OCI-LY3 (cell line): ENCODE data around the gene GFOD1.

Experiments used
- EZH2phosphoT487 ChIP-seq: fragments of 200-600 bp; shearing (Covaris generic); IDR thresholded peaks from 2 replicates; pipeline ENCODE4 v1.6.1; 2018; ENCODE audit warnings: antibody characterized with exemption, mixed run types, low read depth
- TF ChIP-seq, protein P1 (sequence below): fragments of 200-600, 300-600 bp; sonication (generic); IDR thresholded peaks from 2 replicates; pipeline ENCODE4 v1.5.1; 2014; ENCODE audit warnings: antibody characterized with exemption, low read length, low read depth

DNA sequence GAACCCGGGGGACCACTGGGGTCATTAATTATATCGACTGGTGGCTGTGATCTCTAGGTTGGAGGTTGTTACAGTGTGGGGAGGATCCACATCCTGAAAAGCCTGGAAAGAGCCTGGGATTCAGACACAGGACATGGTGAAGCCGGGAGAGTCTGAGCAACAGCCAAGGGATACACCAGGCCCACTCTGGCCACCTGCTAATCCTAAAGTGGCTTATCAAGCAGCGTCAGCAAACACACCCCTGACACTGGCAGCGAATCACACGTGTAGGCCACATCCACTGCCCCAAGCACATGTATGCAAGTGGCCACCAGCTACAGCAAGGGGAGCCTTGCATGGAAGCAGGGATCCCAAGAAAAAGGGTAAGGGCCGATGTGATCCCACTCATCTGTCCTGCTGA lies 41.0 kb downstream of the GFOD1 start:
- TF ChIP-seq, protein P1, sequence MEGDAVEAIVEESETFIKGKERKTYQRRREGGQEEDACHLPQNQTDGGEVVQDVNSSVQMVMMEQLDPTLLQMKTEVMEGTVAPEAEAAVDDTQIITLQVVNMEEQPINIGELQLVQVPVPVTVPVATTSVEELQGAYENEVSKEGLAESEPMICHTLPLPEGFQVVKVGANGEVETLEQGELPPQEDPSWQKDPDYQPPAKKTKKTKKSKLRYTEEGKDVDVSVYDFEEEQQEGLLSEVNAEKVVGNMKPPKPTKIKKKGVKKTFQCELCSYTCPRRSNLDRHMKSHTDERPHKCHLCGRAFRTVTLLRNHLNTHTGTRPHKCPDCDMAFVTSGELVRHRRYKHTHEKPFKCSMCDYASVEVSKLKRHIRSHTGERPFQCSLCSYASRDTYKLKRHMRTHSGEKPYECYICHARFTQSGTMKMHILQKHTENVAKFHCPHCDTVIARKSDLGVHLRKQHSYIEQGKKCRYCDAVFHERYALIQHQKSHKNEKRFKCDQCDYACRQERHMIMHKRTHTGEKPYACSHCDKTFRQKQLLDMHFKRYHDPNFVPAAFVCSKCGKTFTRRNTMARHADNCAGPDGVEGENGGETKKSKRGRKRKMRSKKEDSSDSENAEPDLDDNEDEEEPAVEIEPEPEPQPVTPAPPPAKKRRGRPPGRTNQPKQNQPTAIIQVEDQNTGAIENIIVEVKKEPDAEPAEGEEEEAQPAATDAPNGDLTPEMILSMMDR = no peak
- no peak for TF ChIP-seq EZH2phosphoT487
